Stimulated activated CD4-positive, alpha-beta T cell treated with anti-CD3 and anti-CD28 coated beads, TNF-alpha, amount 100 ng/mL, for 4 hours (primary cell): ENCODE measurements around the gene GRB2.

Experiments used
- DNase-seq, 3 experiments: peaks; one replicate each; pipeline ENCODE4 v3.0.0-alpha.2; 2020; ENCODE audit warnings: low read depth in 3 of 3

Gene GRB2

DNA sequence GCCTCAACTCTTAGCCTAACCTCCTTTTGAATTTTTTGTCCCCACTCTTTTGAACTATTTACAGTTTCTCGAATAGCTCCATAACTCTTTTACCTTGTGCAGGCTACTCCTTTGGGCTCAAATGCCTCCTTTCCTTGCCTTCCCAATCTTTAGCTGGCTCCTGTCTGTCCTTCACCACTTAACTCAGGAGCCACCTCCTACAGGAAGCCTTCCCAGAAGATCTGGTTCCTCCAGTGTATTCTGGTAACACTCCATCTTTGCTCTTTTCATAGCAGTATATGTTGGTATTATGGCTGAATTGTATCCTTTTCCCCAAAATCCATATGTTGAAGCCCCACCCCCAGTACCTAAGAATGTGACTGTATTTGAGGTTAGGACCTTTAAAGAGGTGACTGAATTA is 9.0 kb upstream of the GRB2 start:
- no peak for DNase-seq

DNA sequence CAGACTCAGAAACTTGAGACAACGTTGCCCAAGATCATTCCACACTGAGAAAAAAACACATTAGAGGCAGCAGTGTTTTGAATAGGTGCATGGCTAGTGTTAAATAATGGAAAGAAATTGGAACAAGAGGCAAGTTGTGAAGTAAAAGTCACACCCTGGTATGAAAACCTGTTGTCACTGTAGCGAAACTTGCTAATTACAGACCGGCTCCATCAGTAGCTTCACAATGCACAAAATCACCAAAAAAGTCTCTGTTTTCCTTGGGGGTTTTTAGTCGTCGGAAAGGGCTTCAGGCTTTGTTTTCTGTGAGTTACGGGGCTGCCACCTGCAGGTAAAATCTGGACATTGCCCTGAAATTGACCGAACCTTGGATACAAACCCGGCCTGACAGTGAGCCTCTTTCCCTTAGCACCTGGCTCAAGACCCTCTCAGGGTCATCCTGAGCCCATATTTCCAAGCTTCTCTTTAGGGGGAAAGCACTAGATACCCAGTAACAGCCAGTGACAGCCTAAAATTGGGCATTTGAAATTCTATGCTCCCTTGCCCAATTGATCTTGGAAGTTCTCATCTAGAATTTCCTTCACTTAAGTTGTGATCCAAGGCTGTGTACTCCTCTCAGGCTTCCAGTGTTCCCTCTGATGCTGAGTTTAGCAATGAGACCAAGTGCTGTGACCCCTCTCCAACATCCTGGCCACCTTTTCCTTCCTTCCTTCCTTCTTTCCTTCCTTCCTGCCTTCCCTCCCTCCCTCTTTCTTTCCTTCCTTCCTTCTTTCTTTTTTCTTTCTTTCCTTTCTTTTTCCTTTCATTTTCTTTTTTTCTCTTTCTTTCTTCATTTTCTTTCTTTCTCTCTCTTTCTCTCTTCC is 7.2 kb upstream of the GRB2 start:
- peak in 2 of 3 experiments; percentile 47 to 48 for DNase-seq

DNA sequence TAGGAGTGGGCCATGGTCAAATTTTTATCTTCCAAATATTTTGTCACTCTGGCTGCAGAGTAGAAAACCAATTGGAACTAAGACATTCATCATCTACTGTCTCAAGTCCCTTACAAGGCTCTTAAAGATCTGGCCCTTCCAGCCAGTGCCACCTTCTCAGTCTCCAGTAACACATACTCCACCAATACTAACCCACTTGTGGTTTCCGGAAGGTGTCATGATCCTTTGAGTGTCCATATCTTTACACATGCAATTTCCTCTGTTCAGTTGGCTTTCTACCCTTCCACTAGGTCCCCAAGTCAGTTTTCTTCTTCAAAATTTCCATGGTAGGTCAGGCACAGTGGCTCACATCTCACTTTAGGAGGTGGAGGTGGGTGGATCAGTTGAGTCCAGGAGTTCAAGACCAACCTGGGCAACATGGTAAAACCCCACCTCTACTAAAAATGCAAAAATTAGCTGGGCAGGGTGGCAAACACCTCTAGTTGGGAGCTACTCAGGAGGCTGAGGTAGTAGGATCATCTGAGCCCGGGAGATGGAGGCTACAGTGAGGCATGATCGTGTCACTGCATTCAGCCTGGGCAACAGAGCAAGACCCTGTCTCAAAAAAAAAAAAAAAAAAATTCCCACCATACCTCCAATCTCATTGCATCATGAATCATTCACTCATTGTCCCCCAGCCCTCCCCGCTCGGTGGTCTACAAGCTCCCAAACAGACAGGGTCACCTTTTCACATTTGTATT is 6.0 kb upstream of the GRB2 start:
- DNase-seq = no peak

DNA sequence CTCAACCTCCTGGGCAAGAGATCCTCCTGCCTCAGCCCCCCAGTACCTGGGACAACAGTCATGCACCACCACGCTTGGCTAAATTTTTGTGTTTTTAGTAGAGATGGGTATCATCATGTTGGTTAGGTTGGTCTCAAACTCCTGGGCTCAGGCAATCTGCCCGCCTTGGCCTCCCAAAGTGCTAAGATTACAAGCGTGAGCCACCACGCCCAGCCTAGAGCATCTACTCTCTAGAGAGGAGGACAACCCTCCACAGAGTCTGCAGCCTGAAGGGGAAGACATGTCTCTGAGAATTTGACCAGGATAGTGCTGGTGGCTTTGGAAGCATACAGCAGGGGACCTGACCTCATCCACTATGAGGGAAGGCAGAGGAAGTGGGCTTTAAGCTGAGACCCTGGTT is 4.7 kb upstream of the GRB2 start:
- no peak for DNase-seq

DNA sequence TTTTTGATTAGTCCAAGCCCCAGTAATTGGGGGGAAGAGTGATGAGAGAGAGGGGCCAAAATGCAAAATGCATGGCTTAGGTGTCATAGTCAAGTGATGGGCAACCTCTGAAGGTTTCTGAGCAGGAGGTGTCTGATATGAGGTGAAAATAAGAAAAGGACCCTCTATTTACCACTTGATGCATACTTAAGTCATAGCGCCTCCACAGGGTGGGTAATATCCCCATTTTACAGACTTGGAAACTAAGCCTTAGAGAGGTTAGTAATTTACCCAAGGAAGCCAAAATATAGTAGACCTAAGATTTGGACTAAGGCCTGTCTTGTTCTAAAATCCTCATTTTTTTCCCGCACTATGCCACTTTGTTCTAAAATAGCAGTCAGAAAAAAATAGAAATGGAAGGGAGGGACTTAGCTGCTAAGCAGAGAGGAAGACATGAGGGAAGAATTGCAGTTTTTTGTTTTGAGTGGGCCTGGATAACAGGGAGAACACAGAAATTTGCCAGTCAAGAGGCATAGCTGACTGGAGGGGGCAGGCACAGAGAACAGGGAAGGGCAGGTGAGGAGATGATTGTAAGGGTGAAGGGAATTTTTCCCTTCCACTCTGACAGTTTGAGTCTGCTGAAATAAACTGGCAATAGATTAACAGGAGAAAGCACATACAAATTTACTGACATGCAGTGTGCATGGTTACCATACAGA is 2.3 kb upstream of the GRB2 start:
- no peak for DNase-seq

DNA sequence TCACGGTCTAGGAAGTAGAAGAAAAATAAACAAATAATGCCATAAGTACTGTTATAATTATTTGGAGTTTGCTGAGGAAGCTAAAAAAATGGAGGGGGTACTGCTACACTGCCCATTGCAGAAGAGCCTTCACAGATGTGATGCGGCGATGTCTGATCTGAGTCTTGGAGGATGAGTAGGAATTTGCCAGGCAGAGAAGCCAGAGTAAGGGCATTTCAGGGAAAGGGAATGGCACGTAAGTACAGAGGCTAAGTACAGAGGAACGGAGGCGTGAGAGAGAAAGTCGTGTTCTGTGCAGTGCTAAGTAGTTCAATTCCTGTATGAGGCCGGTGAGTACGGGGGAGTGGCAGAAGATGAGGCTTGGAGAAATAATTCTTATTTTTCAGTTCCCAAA is 741 bp upstream of the GRB2 start:
- DNase-seq = no peak

DNA sequence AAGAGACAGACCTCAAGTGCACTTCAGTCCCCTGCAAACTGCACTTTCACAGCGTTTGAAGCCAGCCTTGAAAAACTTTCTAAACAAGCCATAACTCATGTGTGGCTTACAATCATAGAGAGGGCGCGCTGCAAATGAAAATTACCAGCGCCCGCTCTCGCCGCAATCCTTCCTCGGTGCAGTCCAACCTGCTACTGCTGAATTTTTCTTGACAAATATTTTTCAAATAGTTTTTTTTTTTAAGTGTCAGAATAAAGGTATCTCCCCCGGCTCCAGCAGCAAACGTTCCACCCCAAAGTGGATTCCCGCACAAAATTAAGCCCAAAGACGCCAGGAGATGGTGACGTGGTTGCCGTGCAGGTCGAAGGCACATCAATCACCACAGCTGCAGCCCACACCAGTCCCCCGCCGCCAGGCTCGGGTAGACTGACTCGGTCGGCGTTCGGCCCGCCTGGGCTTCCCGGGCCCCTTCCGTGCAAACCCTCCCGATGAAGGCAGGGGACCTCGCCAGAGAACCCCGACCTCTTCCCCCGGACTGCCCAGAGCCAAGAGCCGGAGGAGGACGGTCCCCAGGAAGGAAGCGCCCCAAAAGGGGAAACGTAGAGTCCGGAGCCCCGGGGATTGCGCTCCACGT is 630 bp downstream of the GRB2 start:
- DNase-seq = peak in 2 of 3 experiments; percentile 24 to 28

DNA sequence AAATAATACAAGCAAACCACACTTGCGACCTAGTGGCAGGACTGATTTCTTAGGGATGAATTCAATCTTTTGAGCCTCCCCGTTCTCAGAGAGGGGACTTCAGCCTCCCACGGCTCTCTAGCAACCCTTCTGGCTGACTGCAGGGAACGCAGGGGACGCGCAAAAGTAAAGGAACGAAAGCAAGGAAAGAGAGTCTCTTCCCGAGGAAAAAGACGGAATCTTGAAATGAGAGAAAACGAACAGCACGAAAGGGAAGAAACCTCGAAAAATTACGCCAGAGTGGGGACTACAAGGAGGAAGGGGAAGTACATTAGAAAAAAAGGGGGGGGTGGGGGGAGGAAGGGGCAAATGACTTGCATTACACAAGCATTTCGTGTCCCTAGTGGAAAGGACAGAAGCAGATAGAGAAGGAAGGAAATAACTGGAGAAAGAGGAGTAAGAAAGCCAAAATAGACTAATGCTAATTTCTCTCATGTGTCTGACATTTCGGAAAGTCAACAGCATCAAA is 1.2 kb downstream of the GRB2 start:
- peak in 1 of 3 experiments; percentile 27 for DNase-seq

DNA sequence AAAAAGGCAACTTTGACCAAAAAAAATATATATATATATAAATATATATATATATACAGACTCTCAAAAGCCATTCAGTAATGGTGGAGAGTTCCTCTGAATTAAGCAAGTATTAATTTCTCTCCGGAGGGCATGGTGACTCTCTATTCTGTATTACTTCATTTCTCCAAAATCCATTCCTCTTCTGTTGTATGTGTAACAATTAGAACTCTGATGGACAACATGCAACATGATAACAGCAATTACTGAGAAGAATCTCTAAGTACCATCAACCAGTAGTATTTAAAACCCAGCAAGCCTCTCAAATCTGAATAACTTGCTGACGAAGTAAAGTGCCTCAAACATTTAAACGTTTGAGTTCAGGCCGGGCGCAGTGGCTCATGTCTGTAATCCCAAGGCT is 2.3 kb downstream of the GRB2 start:
- no peak for DNase-seq

DNA sequence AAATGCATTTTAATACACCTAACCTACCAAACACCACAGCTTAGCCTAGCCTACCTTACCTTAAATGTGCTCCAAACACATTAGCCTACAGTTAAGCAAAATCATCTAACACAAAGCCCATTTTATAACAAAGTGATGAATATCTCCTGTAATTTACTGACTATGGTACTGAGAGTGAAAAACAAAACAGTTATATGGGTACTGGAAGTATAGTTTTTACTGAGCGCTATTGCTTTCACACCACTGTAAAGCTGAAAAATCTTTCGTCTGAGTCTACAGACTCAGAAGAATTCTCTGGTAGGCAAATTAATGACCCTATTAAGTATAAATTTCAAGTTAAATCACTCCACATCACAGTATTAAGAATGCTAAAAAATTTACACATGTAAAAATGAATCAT is 3.5 kb downstream of the GRB2 start:
- no peak for DNase-seq

DNA sequence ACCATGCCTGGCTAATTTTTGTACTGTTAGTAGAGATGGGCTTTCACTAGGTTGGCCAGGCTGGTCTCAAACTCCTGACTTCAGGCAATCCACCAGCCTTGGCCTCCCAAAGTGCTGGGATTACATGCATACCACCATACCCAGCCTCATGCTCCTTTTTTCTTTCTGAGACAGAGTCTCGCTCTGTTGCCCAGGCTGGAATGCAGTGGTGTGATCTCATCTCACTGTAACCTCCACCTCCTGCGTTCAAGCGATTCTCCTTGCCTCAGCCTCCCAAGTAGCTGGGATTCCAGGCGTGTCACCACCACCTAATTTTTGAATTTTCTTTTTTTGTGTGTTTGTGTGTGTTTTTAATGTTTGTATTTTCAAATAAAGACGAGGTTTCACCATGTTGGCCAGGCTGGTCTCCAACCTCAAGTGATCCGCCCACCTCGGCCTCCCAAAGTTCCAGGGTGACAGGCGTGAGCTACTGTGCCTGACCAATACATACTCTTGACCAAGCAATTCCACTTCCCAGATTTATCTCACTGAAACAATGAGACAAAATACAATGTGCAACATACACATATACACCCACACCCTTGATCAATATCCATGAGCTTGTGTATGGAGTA is 5.0 kb downstream of the GRB2 start:
- DNase-seq = no peak

DNA sequence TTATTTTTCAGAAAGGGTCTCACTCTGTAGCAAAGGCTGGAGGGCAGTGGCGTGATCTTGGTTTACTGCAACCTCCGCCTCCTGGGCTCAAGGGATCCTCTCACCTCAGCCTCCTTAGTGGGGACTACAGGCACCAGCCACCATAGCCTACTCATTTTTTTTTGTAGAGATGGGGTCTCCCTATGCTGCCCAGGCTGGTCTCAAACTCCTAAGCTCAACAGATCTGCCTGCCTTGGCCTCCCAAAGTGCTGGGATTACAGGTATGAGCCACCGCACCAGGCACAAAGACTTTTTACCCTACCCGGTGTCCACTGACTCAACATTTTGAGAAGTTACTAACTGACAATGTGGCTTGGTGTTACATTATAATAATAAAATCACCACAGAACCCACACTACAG is 7.2 kb downstream of the GRB2 start:
- no peak for DNase-seq

DNA sequence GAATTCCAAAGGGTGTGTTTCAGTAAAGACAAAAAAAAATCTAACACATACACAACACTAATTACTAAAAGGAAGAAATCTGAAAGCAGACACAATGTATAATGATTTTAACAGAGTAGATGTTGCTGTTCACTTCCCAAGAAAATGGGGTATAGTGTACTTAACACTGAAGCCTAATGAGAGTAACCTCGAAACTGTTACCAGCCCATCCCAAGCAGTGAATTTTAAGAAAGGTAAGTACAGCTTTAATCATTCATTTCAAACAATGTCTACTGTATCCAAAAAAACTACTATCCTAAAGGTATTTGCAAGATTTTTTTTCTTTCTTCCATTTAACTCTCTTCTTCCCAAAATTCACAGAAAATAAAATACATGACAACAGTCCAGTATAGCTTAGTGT is 8.3 kb downstream of the GRB2 start:
- no peak for DNase-seq

DNA sequence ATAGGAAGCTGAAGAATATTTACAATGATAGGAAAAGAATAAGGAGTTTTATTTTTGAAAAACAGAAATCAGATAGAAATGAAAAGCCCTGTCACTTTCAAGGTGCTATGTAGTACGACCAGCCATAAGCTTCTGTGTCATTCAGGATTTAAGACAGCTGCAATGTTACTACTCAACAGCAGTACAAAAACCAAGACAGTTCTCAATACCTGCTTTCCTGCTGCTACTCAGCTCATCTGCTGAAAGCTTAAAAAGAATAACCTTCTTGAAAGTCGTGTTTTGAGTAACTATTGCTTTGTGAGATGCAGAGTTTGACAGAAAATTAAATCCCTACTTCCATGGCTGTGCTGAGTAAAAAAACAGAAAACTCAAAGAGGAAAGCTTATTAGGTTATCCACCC is 8.7 kb downstream of the GRB2 start:
- DNase-seq = no peak

DNA sequence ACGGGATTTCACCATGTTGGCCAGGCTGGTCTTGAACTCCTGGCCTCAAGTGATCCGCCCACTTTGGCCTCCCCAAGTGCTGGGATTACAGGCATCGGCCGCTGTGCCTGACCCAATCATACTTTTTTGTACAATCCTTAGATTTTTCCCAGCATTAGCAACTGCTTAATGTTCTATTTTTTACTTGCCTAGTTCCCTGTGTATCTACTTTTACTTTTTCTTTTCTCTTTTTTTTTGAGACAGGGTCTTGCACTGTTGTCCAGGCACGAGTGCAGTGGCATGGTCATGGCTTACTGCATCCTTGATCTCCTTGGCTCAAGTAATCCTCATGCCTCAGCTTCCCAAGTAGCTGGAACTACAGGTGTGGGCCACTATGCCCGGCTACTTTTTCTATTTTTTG is 9.5 kb downstream of the GRB2 start:
- no peak for DNase-seq

DNA sequence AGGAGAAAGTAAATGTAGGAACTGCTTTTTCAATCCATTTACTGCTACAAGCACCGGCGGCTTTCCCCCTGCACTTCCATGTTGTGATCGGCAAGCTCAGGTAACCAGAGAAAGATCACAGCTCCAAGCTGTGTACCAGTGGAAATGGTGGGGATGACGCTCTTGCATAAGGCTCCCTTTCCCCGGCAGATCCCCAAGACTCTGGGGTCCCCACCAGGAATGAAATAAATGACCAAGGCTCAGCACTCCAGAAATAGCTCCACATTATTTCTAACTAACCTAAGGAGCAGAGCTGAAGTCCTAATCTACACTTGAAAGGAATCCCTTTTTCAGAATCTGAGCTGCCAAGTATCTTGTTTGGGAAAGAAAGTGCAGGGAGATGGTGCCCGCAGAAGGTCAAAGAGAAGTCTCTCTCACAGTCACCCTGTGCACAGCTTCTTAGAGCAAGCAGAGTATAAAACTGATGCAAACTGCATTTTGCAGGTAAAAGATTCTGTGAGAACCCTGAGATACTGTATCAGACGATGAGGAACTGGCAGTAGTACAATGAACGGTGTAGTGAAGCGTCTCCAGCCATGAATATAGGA is 11.1 kb downstream of the GRB2 start:
- no peak for DNase-seq

DNA sequence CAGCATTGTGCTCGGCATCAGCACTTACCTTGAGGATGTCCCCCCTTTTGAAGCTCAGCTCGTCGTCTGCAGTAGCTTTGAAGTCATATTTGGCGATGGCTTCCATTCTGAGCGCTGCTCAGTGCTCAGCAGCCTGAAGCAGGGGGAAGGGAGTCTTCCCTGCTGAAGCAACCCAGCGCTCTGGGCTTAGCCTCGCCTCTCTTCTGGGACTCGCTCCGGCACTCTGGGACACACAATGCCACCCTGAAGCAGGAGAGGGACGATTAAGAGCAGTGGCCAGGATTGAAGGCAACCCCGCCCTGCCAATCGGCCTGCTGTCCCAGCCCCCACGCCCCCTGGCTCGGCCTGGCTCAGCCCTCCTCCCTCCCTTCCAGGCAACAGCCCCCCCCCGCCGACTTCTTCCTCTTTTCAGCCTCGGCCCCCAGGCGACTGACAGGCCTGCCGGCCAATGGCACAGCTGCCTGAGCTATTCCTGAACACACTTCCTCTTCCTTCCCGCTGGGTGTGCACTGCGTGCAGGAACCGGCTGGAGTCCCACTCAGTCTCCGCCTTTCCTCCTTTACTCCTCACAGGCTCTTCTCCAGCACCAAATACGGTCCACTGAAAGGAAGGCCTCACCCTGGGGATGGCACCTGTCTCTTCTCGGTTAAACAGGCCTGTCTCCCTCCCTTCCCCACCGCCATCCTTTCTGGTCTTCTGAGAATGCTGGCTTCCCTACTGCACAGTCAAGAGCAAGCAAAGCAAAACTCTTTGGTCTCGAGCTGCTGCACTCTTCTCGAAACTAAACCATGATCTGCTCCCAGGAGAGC is 11.8 kb downstream of the GRB2 start:
- DNase-seq = peak; percentile 51 to 56 (median 54)

DNA sequence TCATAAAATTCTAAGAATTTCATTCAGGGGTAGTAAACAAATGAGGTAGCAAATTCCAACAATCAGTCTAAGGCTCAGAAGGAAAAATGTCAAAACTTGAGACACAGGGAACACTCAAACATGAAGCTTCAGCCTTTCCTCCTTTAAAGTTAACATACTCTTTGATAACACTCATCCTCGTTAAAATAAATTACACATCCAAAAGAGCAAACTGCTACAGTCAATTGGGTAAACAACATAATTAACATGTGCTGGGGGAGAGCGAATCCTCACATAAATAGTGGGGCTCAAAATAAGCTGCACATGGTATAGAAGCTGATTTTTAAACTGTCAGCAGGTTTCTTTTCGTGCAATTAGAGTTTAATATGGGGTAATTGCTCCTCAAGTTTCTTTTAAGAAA is 12.9 kb downstream of the GRB2 start:
- no peak for DNase-seq

DNA sequence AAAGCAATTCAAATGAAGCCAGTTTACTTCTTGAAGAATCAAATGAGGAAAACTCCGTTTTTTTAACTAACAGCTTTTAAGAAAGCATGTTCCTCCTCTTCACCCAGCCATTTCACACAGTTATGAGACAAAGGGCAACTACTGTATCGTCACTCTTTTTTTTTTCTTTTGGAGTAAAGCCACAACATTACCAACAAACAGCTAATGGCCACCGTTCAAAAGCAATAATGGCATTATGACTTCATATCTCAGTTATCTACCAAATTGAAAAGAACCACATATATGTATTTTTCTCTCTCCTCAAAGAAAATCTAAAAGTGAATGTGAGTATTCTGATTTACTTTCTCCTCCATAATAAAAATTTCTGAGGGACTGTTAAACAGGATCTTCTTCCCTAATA is 14.5 kb downstream of the GRB2 start:
- DNase-seq = no peak

DNA sequence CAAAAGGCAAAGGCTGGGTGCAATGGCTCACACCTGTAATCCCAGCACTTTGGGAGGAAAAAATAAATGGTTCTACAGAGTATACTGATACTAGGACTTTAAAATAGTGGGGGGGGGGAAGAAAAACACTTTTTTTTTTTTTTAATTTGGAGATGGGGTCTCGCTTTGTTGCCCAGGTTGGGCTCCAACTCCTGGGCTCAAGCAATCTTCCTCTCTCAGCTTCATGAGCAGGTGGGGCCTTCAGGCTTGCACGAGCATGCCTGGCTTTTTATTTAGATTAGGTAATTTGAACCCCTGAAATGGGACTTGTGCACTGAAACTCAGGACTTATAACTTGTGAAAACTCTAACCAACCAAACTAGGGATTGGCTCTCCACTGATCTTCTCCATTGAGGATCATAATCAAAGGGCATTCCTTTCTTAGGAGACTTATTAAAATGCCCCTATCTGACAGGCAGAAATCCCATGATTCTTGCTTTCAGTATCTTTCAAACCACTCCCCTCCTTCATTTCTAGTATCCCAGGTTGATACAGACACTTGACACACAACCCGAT is 16.9 kb downstream of the GRB2 start:
- no peak for DNase-seq
